CD14-positive monocyte (primary cell): Measurements from ENCODE around the gene MKNK1. TPM values are rescaled to one million over a fixed set of nuclear protein-coding genes. Genes with fewer than 3 reads are reported as not detected.

Source experiments
- DNase-seq, 3 donors: peaks; one replicate each; pipeline ENCODE4 v3.0.0-alpha.2; 2011 to 2022
- H2AFZ ChIP-seq: 2 replicates; pipeline ENCODE4 v1.6.0; 2012; ENCODE audit warnings: mild to moderate bottlenecking, low read depth, low read length, inconsistent platforms; ENCODE audit not compliant: insufficient read depth, poor library complexity, severe bottlenecking
- H3K27ac ChIP-seq, 2 donors: 1 replicate in 1 of 2; 2 replicates in 1 of 2; pipeline ENCODE4 v1.5.1; 2012 to 2013; ENCODE audit warnings: low read length in 2 of 2, control low read depth in 1 of 2, inconsistent platforms in 1 of 2, low read depth in 1 of 2, mild to moderate bottlenecking in 1 of 2
- H3K27me3 ChIP-seq, 2 donors: one replicate each; pipeline versions ENCODE4 v1.6.0 to v1.6.1; 2011 to 2013; ENCODE audit warnings: low read length in 2 of 2; ENCODE audit not compliant: control insufficient read depth in 2 of 2, insufficient read depth in 2 of 2
- H3K36me3 ChIP-seq, 2 donors: replicated peaks in 1 of 2; 1 replicate in 1 of 2; 2 replicates in 1 of 2; pipeline versions ENCODE4 v1.5.1 to v1.6.1; 2012 to 2013; ENCODE audit warnings: low read length in 2 of 2, control low read depth in 1 of 2, inconsistent platforms in 1 of 2, mild to moderate bottlenecking in 1 of 2; ENCODE audit not compliant: insufficient read depth in 2 of 2, control insufficient read depth in 1 of 2
- H3K4me1 ChIP-seq, 2 donors: 1 replicate in 1 of 2; 2 replicates in 1 of 2; pipeline versions ENCODE4 v1.5.1 to v1.6.1; 2012 to 2013; ENCODE audit warnings: low read length in 2 of 2, control low read depth in 1 of 2, inconsistent platforms in 1 of 2, mild to moderate bottlenecking in 1 of 2, moderate library complexity in 1 of 2; ENCODE audit not compliant: insufficient read depth in 2 of 2, control insufficient read depth in 1 of 2
- H3K4me2 ChIP-seq: replicated peaks from 2 replicates; pipeline ENCODE3; 2012; ENCODE audit warnings: low read length, moderate library complexity, mild to moderate bottlenecking; ENCODE audit not compliant: poor library complexity, severe bottlenecking; ENCODE audit errors: extremely low read depth
- H3K4me3 ChIP-seq, 3 experiments: fragments of 200-600 bp in 1 of 3; sonication (generic) in 1 of 3; replicated peaks in 1 of 3; 1 replicate in 2 of 3; 2 replicates in 1 of 3; pipeline ENCODE4 v1.5.1; 2011 to 2013; ENCODE audit warnings: low read length in 3 of 3, mild to moderate bottlenecking in 3 of 3, control low read depth in 2 of 3, low read depth in 2 of 3, inconsistent platforms in 1 of 3, moderate library complexity in 1 of 3
- H3K79me2 ChIP-seq: 2 replicates; pipeline ENCODE4 v1.6.0; 2012; ENCODE audit warnings: mild to moderate bottlenecking, control low read depth, inconsistent platforms, low read length, moderate library complexity; ENCODE audit not compliant: insufficient read depth
- H3K9ac ChIP-seq: 2 replicates; pipeline ENCODE4 v1.6.0; 2017; ENCODE audit warnings: low read length, mild to moderate bottlenecking; ENCODE audit not compliant: insufficient read depth, poor library complexity, severe bottlenecking
- H3K9me3 ChIP-seq, 2 donors: replicated peaks in 1 of 2; 1 replicate in 1 of 2; 2 replicates in 1 of 2; pipeline versions ENCODE4 v1.5.1 to v1.6.1; 2012 to 2013; ENCODE audit warnings: low read length in 2 of 2, control low read depth in 1 of 2; ENCODE audit not compliant: control insufficient read depth in 1 of 2, insufficient read depth in 1 of 2
- H4K20me1 ChIP-seq: 2 replicates; pipeline ENCODE4 v1.6.0; 2012; ENCODE audit warnings: mild to moderate bottlenecking, low read length, control low read depth, moderate library complexity; ENCODE audit not compliant: insufficient read depth
- H3K27ac Mint-ChIP-seq, 7 donors: one replicate each; pipeline ENCODE4 v1.8.0; 2020; ENCODE audit warnings: mild to moderate bottlenecking in 7 of 7, mixed read lengths in 7 of 7, moderate library complexity in 6 of 7, inconsistent platforms in 2 of 7
- H3K27me3 Mint-ChIP-seq, 3 donors: one replicate each; pipeline ENCODE4 v1.8.0; 2021 to 2022; ENCODE audit warnings: low read depth in 3 of 3, mild to moderate bottlenecking in 3 of 3, mixed read lengths in 3 of 3, moderate library complexity in 3 of 3, inconsistent platforms in 1 of 3
- H3K36me3 Mint-ChIP-seq, 2 donors: one replicate each; pipeline ENCODE4 v1.8.0; 2020; ENCODE audit warnings: mixed read lengths in 2 of 2, inconsistent platforms in 1 of 2, mild to moderate bottlenecking in 1 of 2
- H3K4me1 Mint-ChIP-seq: one replicate; pipeline ENCODE4 v1.8.0; 2020; ENCODE audit warnings: mild to moderate bottlenecking, mixed read lengths
- H3K4me3 Mint-ChIP-seq, 2 donors: one replicate each; pipeline ENCODE4 v1.8.0; 2020; ENCODE audit warnings: mild to moderate bottlenecking in 2 of 2, mixed read lengths in 2 of 2, moderate library complexity in 1 of 2
- H3K9me3 Mint-ChIP-seq, 7 donors: one replicate each; pipeline ENCODE4 v1.8.0; 2020 to 2022; ENCODE audit warnings: mixed read lengths in 7 of 7, mild to moderate bottlenecking in 6 of 7, moderate library complexity in 6 of 7, inconsistent platforms in 2 of 7
- CTCF ChIP-seq: fragments of 200-600 bp; IDR thresholded peaks from one replicate; pipeline ENCODE4 v1.8.0; 2022; ENCODE audit warnings: antibody characterized with exemption, mild to moderate bottlenecking
- WGBS: methylation state at CpG from one replicate; pipeline ENCODE4 v1.1.5; 2013; ENCODE audit warnings: missing lambda C conversion rate; ENCODE audit not compliant: insufficient coverage; 5-methylcytosine and 5-hydroxymethylcytosine counted together
- intact Hi-C, 2 donors: fragments of 100-400 bp; cut with micrococcal nuclease; formaldehyde crosslinking; loops; one replicate each; pipeline versions ENCODE4 v1.15.0 to v1.15.1; 2023
- polyA plus RNA-seq, 3 donors: library from polyadenylated mRNA; depleted of rRNA in 1 of 3; unstranded in 2 of 3; stranded (reverse) in 1 of 3; fragments of 300-500 nt in 2 of 3; fragments of >200 nt in 1 of 3; fragmentation: Illumina TruSeq in 2 of 3; gene quantifications; 1 replicate in 2 of 3; 2 replicates in 1 of 3; pipeline ENCODE4 v1.2.3, GENCODE V29; 2012 to 2021

The MKNK1 gene
- polyA plus RNA-seq, 3 donors = 38.2 to 144 (median 38.6) TPM

GRCh38 chr1:46558141-46558963 lies 45.7 kb downstream of the MKNK1 start:
- no peak overlapping the region for H3K4me3 Mint-ChIP-seq
- intact Hi-C loops = no loop called here
- Histone ChIP-seq H3K9me3 (no peaks in the 10 kb centered on the region), H3K4me3 (no peak overlapping the region), H2AFZ (no peak overlapping the region), H3K27ac (no peak overlapping the region), H3K4me1 (no peaks in the 10 kb centered on the region), H3K9ac (no peak overlapping the region), H4K20me1 (no peaks in the 10 kb centered on the region), H3K79me2 (no peaks in the 10 kb centered on the region), H3K27me3 (no peaks in the 10 kb centered on the region), H3K4me2 (no peak overlapping the region), H3K36me3 (peaks cover 51 to 66% of the 10 kb centered on the region in 2 donors)
- H3K9me3 Mint-ChIP-seq = no peaks in the 10 kb centered on the region
- peaks cover 0 to 2% (median 0%) of the 10 kb centered on the region in 3 donors for H3K27me3 Mint-ChIP-seq
- 96% methylated on average over 16 of the region's 20 CpGs for WGBS
- peaks cover 7% of the 10 kb centered on the region for H3K4me1 Mint-ChIP-seq
- no peak for TF ChIP-seq CTCF
- peaks cover 58 to 64% of the 10 kb centered on the region in 2 donors for H3K36me3 Mint-ChIP-seq
- DNase-seq = no peak
- peak overlapping the region in 4 of 7 donors; percentile 14 to 75 (median 46) for H3K27ac Mint-ChIP-seq

DNA sequence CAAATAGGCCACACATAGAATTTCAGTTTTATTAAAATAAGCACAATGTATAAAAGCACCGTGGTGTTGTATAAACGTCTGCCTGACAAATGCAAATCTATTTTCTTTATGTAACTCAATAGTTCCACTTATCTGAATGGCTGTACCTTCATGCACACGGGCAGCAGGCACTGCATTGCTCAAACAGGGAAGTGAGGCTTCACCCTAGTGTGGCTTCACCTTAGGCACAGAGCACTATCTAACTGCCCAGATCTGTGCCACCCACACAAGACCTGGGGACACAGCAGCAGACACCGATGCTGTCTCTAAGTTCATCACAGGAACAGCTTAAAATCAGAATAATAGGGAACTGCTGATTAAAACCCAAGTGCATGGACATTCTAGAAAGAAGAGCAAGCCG lies 46.7 kb downstream of the MKNK1 start:
- intact Hi-C loops = no loop called here
- H3K36me3 ChIP-seq = peaks cover 41 to 56% of the 10 kb centered on the region in 2 donors
- H3K79me2 ChIP-seq = no peaks in the 10 kb centered on the region
- H3K4me2 ChIP-seq = no peak overlapping the region
- H3K4me1 Mint-ChIP-seq = peaks cover 7% of the 10 kb centered on the region
- H3K27me3 Mint-ChIP-seq = peaks cover 0 to 3% (median 3%) of the 10 kb centered on the region in 3 donors
- H3K4me3 Mint-ChIP-seq = no peak overlapping the region
- H4K20me1 ChIP-seq = no peaks in the 10 kb centered on the region
- DNase-seq = no peak
- H3K9ac ChIP-seq = no peak overlapping the region
- H2AFZ ChIP-seq = no peak overlapping the region
- no peaks in the 10 kb centered on the region for H3K9me3 Mint-ChIP-seq
- TF ChIP-seq CTCF = no peak
- H3K27ac ChIP-seq = no peak overlapping the region
- H3K9me3 ChIP-seq = no peaks in the 10 kb centered on the region
- 13% methylated on average over 1 of the region's 5 CpGs for WGBS
- no peaks in the 10 kb centered on the region for H3K4me1 ChIP-seq
- peaks cover 49 to 54% of the 10 kb centered on the region in 2 donors for H3K36me3 Mint-ChIP-seq
- H3K27me3 ChIP-seq = no peaks in the 10 kb centered on the region
- peak overlapping the region in 1 of 7 donors; percentile 23 for H3K27ac Mint-ChIP-seq
- no peak overlapping the region for H3K4me3 ChIP-seq
